ENCODE data around the gene EXOC4.
A peak's percentile ranks its signal among the peaks of the same experiment; 100 is the strongest.

EXOC4 gene

GRCh38 chr7:133681529-133681928 lies 428.7 kb downstream of the EXOC4 start:
- no peak for DNase-seq

- peak; percentile 15 for DNase-seq
These were observed 429.7 kb downstream of the EXOC4 start for GRCh38 chr7:133682364-133683181.

DNA sequence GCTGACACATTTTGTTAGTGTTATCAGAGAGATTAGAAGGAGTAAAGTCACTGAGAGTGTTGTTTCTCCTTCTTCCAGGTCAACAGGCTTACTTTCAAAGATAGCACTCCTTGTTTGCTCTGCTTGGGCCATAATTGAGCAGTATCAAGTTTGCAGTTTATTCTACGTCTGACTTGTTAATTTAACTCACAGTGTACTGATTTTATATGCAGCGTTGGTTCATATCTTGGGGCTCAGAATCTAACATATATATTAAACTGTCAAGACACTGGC lies 430.2 kb downstream of the EXOC4 start:
- no peak for DNase-seq

- DNase-seq: no peak
These were observed 435.8 kb downstream of the EXOC4 start for GRCh38 chr7:133688483-133689239.

- no peak for DNase-seq
These were observed 437.9 kb downstream of the EXOC4 start for GRCh38 chr7:133690740-133691139.

DNA sequence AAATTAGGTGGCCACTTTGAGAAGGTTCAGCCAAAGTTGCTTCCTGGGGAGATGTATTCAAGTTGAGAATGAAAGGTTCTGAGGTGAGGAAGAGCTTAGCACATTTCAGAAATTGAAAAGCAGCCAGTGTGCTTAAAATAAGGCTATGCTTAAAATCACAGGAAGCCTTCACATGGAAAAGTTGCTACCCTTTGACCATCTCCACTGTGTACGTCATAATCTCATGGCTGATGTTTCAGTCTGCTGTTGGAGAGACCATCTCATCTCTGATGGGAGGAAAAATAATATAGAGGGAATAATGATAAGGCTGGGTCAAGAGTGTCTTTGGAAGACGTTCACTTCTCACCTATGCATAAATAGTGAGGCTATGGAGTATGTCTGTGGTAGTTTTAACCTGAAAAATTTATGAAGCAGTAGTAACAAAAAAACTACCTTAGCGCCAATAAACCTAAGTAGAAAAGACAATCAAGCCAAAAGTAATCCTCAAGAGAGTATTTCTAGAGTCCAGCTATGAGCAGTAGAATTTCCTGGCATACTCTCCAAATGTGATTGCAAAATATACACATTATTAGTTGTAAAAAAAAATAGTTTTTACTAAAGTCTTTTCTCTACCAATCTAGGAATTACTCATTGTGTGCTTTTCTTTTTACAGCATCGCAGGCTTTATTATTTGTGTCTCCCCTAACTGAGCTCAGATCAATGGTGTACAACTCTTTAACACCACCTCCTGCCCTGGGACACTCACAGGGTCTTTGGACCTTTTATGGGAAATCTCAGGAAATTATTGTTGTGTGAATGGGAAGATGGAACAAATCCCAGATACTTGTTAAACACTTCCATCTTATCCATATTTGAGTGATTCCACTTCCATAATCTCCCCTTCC lies 439.1 kb downstream of the EXOC4 start:
- DNase-seq: no peak

DNA sequence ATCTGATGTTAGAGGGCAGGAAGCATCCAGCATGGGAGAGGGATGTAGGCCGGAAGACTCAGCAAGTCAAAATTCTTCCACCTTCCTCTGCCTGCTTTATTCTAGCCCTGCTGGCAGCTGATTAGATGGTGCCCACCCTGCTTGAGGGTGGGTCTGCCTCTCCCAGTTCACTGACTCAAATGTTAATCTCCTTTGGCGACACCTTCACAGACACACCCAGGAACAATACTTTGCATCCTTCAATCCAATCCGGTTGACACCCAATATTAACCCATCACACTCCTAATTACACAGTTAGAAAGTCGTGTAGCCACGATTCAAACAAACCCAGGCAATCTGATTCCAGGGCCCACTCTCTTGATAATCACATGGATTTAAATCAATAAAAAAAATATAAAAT lies 440.4 kb downstream of the EXOC4 start:
- DNase-seq: no peak

DNA sequence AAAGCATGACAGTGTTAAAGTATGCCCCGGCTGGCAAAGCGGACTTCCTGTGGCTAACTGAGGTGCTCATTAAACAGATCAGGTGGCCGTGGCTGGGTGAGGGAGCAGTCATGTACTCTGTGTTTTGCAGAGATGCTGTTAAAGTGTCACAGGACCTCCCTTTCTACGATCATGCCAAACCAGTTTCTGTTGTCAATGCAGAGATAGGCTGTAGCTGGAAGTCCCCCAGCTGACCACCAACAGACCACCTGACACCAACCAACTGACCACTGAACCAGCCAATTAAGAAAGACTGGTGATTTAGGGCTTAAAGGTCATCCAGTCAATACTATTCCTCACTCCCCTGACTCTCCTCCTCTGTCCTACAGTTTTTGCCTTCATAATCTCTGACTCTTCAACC lies 443.2 kb downstream of the EXOC4 start:
- DNase-seq: no peak

DNA sequence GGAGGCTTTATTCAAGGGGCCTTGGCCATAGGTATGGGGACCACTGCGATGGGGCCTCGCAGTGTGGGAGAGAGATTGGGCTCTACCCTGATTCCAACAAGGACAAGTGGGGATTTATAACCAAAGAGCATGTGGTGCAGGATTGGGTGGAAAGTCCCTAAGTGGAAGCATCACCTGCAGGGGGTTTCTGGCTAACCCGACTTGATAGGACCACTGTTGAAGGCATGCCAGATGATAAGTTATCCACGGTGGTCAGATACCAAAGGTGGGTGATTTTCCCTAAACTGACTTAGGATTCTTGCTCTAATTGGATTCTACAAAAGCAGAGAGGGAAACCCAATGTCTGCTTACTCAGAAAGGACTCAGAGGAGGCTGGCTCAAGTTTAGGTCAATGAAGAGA lies 444.7 kb downstream of the EXOC4 start:
- DNase-seq: no peak

GRCh38 chr7:133698127-133698526 lies 445.2 kb downstream of the EXOC4 start:
- no peak for DNase-seq

DNA sequence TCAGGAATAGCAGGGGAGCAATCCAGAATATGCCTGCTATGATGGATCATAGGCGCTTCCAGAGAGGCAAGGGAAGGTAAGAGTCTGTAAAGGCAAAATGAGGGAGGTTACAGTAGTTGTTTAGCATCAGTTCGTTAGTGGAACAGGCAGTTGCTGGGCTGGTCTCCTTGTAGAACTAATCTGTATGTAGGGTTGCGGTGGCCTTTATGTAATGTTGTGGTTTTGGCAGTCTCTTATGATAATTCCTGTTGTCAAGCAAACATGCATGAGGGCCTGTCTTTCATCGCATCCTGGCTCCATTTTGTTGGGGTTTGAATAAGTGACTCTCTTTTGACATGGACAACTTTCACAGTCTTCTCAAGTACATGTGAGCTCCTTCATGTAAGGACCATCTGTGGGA lies 446.5 kb downstream of the EXOC4 start:
- no peak for DNase-seq

GRCh38 chr7:133702078-133702477 lies 449.2 kb downstream of the EXOC4 start:
- no peak for DNase-seq

DNA sequence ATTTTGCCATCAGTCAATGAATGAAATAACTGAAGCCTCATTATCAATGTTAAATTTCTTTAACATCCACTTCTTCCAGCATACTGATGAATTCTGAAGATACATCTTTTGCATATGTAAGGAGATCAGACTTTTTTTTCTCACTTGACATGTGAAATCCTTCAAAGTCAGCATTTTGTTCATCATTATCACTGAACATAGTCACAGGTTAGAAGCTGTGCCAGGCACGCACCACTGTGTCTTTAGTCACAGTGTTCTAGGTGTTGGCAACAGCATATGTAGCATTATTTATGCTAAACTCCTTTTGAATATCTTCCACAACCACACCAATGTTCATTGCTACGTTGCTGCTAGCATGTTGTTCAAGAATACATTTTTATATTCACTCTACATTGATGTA lies 450.1 kb downstream of the EXOC4 start:
- no peak for DNase-seq

DNA sequence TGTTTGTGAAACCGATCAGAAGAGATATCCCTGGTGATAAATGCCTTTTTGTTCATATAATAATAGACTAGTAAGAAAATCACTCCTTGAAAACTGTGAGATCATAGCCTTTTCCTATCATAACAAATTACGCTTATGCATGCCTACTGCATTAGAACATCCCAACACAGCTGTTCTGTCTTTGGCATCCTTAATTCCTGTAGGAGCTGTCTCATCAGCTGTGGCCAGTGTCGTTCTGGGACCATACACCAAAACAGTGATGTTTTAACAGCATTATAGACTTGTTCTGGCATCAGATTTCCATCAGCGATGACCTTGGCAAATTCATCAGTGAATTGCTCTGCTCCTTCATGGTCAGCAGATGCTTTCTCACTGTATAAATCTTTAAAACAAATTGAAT lies 450.7 kb downstream of the EXOC4 start:
- no peak for DNase-seq

DNA sequence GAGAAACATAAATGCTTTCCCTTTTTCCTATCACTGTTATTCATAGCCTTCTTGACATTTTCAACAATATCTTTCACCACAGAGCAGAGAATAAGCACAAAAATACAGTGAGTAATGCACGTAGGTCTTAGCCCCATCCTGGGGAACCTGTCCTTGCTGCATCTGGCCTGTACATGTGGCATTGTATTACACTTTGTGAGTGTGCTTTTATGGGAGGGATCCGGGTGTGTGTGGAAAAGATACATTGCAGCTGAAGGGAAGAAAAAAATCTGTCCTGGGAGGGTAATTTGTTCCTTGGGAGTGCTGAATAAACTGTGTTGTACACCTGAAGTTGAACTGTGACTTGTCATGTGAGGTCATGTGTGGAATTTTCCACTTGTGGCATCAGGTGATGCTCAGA lies 451.6 kb downstream of the EXOC4 start:
- DNase-seq: no peak

- DNase-seq: no peak
These were observed 452.7 kb downstream of the EXOC4 start for GRCh38 chr7:133705596-133705995.

DNA sequence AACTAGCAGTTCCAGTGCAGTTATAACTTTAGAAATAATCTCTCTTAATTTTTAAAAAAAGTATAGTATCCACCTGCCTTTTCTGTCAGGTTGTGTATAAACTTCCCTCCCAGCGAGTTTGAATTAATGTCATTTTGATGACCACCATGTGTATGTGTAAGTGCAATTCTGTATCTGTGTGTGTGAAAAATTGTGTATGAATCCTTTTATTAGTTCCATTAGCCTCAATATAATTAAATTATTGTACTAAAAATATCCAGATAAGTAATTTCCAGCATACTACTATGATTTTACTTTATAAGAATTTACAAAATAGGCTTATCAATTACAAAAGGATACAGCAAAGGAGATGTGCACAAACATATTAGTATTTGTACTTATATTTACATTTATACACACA lies 453.1 kb downstream of the EXOC4 start:
- DNase-seq: no peak

DNA sequence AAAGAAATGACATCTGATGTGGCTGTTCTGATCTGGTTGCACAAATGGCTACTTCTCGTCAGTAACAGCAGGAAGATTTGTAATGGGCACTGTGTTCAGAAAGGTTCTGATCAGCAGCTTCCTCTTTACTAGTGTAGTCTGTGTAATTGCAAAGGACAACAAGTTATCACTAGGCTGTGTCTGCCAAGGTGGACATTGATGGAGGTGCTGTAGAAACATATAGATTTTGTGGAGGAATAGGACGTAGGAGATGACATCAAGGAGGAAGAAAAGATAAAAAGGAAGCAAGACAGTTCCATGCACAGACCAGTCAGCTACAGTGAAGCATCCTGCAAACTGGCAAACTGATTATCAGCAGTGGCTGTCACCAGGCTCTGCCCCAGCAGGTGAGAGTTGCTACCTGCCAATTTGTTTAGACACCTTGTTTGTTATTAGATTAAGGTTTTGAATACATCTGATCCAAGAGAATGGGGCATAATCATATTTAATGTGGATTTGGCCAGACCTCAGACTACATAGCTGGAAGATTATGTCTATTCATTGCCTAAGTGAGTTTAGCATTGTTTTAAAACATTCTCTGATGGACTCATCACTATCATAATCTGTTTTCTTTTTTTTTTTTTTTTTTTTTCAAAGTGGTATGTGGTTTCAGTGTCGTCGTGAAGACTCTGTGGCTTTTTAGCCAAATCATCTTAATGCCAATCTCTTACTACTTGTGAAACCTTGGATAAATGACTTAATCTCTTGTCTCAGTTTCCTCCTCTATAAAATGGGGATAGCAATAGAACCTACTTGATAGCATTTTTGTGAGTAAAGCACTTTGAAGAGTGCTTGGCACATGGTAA lies 456.4 kb downstream of the EXOC4 start:
- DNase-seq: no peak

- DNase-seq: no peak
These were observed 459.7 kb downstream of the EXOC4 start for GRCh38 chr7:133712544-133712943.

- DNase-seq: no peak
These were observed 461.8 kb downstream of the EXOC4 start for GRCh38 chr7:133714654-133715053.

GRCh38 chr7:133718131-133718530 lies 465.3 kb downstream of the EXOC4 start:
- DNase-seq: no peak

GRCh38 chr7:133723044-133723443 lies 470.2 kb downstream of the EXOC4 start:
- DNase-seq: no peak

DNA sequence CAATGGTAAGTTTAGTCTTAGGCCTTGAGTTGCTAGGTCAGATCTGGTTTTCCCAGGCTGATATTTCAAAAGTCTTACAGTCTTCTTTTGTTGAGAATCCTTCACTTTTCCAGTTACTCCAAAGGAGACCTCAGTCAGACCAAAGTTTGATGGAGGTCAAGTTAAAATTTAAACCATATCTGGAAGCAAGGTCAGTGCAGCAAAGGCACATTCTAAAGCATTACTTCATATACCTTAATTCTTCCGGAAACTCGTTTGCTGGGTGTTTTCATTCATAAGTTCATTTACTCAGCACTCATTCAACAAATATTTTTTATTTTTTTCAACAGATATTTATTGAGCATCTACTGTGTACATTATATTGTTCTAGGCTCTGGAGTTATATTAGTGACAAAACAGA lies 471.3 kb downstream of the EXOC4 start:
- DNase-seq: no peak

Measured in NCI-H526 treated with DMSO at 0.1 percent for 48 hours (cell line).